ENCODE measurements around the gene SLC2A1. TPM values are rescaled to one million over a fixed set of nuclear protein-coding genes. Genes with fewer than 3 reads are reported as not detected.

SLC2A1 gene
- total RNA-seq, 1 donor from 2014 or later = 1,905 TPM

DNA sequence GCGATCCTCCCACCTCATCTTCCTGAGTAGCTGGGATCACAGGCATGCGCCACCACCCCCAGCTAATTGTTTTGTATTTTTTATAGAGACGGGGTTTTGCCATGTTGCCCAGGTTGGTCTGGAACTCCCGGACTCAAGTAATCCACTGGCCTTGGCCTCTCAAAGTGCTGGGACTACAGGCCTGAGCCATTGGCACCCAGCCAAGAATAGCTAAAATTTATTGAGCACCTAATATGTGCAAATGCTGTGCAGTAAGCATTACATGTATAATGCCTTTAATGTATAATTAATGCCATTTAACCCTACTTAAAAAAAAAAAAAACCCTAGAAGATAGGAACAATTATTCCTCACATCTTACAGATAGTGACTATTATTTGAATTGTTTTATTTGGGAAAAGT is 69.4 kb downstream of the SLC2A1 start:
- TF ChIP-seq, protein P1, sequence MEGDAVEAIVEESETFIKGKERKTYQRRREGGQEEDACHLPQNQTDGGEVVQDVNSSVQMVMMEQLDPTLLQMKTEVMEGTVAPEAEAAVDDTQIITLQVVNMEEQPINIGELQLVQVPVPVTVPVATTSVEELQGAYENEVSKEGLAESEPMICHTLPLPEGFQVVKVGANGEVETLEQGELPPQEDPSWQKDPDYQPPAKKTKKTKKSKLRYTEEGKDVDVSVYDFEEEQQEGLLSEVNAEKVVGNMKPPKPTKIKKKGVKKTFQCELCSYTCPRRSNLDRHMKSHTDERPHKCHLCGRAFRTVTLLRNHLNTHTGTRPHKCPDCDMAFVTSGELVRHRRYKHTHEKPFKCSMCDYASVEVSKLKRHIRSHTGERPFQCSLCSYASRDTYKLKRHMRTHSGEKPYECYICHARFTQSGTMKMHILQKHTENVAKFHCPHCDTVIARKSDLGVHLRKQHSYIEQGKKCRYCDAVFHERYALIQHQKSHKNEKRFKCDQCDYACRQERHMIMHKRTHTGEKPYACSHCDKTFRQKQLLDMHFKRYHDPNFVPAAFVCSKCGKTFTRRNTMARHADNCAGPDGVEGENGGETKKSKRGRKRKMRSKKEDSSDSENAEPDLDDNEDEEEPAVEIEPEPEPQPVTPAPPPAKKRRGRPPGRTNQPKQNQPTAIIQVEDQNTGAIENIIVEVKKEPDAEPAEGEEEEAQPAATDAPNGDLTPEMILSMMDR (IDR thresholded peaks at IDR 0.05; ENCODE audit: insufficient read depth, low read length, severe bottlenecking) = no peak
- no peak for FAIRE-seq
- no peak for DNase-seq (ENCODE audit: low read depth)
- Histone ChIP-seq H3K27me3 (ENCODE audit: control insufficient read depth, insufficient read depth, low read length) (no peaks in the 10 kb centered on the region), H3K36me3 (ENCODE audit: control insufficient read depth, insufficient read depth, low read length) (no peaks in the 10 kb centered on the region), H3K4me3 (ENCODE audit: low read depth, low read length) (no peak overlapping the region)

- Histone ChIP-seq H3K4me3 (ENCODE audit: low read depth, low read length) (no peak overlapping the region), H3K36me3 (ENCODE audit: control insufficient read depth, insufficient read depth, low read length) (no peaks in the 10 kb centered on the region), H3K27me3 (ENCODE audit: control insufficient read depth, insufficient read depth, low read length) (no peaks in the 10 kb centered on the region)
- TF ChIP-seq, protein P1 (IDR thresholded peaks at IDR 0.05; ENCODE audit: insufficient read depth, low read length, severe bottlenecking) = no peak
- FAIRE-seq = no peak
- no peak for DNase-seq (ENCODE audit: low read depth)
These were observed 70.5 kb downstream of the SLC2A1 start for GRCh38 chr1:42888013-42888633.

DNA sequence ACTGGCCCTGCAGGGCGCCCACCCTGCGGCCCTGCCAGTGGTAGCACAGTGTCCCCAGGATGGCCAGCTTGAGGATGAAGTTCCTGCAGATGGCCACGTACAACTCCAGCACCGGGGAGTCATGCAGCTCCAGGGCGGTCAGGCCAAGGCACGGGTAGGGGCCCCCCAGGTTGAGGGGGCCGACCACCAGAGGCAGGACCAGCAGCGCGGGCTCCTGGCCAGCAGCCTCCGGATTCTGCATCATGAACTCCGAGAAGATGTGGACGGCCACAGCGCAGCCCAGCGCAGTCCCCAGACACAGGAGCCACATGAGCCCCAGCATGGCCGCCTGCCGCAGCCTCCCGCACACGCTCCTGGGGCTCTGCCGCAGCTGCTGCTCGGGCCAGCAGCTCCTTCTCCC is 71.3 kb downstream of the SLC2A1 start:
- no peaks in the 10 kb centered on the region for H3K27me3 ChIP-seq (ENCODE audit: control insufficient read depth, insufficient read depth, low read length)
- no peaks in the 10 kb centered on the region for H3K36me3 ChIP-seq (ENCODE audit: control insufficient read depth, insufficient read depth, low read length)
- FAIRE-seq (no peak), DNase-seq (ENCODE audit: low read depth) (no peak)
- TF ChIP-seq, protein P1 (IDR thresholded peaks at IDR 0.05; ENCODE audit: insufficient read depth, low read length, severe bottlenecking) = no peak
- H3K4me3 ChIP-seq (ENCODE audit: low read depth, low read length) = no peak overlapping the region

DNA sequence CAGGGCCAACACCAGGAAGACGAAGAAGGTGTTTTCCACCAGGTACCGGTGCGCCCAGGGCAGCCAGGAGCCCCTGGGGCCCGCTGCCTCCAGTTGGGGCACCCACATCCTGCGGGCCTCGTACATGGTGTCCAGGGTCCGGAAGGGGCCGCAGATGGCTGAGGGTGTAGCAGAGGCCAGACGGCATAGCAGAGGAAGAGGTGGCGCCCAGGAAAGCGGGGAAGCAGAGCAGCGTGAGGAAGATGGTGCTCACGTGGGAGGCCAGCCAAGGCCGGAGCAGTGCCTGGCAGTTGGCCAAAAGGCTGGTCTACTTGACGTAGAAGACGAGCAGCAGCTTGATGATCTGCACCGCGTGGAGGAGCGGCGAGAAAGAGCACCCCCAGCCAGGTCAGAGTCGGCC is 71.9 kb downstream of the SLC2A1 start:
- no peak for FAIRE-seq
- Histone ChIP-seq H3K36me3 (ENCODE audit: control insufficient read depth, insufficient read depth, low read length) (no peaks in the 10 kb centered on the region), H3K27me3 (ENCODE audit: control insufficient read depth, insufficient read depth, low read length) (no peaks in the 10 kb centered on the region), H3K4me3 (ENCODE audit: low read depth, low read length) (no peak overlapping the region)
- TF ChIP-seq, protein P1 (IDR thresholded peaks at IDR 0.05; ENCODE audit: insufficient read depth, low read length, severe bottlenecking) = no peak
- no peak for DNase-seq (ENCODE audit: low read depth)

GRCh38 chr1:42886046-42886739 is 72.5 kb downstream of the SLC2A1 start:
- Histone ChIP-seq H3K4me3 (ENCODE audit: low read depth, low read length) (no peak overlapping the region), H3K27me3 (ENCODE audit: control insufficient read depth, insufficient read depth, low read length) (no peaks in the 10 kb centered on the region), H3K36me3 (ENCODE audit: control insufficient read depth, insufficient read depth, low read length) (no peaks in the 10 kb centered on the region)
- TF ChIP-seq, protein P1 (IDR thresholded peaks at IDR 0.05; ENCODE audit: insufficient read depth, low read length, severe bottlenecking) = no peak
- DNase-seq (ENCODE audit: low read depth) (no peak), FAIRE-seq (no peak)
